Activated CD8-positive, alpha-beta T cell treated with anti-CD3 and anti-CD28 coated beads, Interleukin-2, amount 10 ng/mL, durations not matched to agents 7 days and 5 days (primary cell): ENCODE measurements around the gene GOSR2. TPM values are rescaled to one million over a fixed set of nuclear protein-coding genes. Genes with fewer than 3 reads are reported as not detected.
"Not testable (repeated sequence)": the region's sequence is repeated elsewhere in the genome, so short reads cannot be mapped to it uniquely, and the experiment has no call there.

Source experiments
- ATAC-seq: fragments of 150-1000 bp; cut with Tn5 transposase; one replicate; pipeline ENCODE4 v1.10.0; 2021; ENCODE audit warnings: moderate library complexity
- CTCF ChIA-PET: fragments of 350-600 bp; sonication (Branson Sonifier 250); formaldehyde crosslinking; loops from one replicate; lab custom pipeline; 2021; ENCODE audit warnings: antibody characterized with exemption; lab: Charles Lee
- POLR2A ChIA-PET: fragments of 350-600 bp; sonication (Branson Sonifier 250); formaldehyde crosslinking; loops from one replicate; lab custom pipeline; 2021; ENCODE audit warnings: antibody characterized with exemption; lab: Charles Lee
- DNase-seq: peaks from one replicate; pipeline ENCODE4 v3.0.0-alpha.2; 2020
- H3K27ac Mint-ChIP-seq: one replicate; pipeline ENCODE4 v1.8.0; 2021; ENCODE audit warnings: mild to moderate bottlenecking, mixed read lengths
- H3K27me3 Mint-ChIP-seq: one replicate; pipeline ENCODE4 v1.8.0; 2021; ENCODE audit warnings: low read depth, mixed read lengths
- H3K36me3 Mint-ChIP-seq: one replicate; pipeline ENCODE4 v1.8.0; 2021; ENCODE audit warnings: low read depth, mixed read lengths
- H3K4me1 Mint-ChIP-seq: one replicate; pipeline ENCODE4 v1.8.0; 2021; ENCODE audit warnings: low read depth, mixed read lengths
- H3K4me3 Mint-ChIP-seq: one replicate; pipeline ENCODE4 v1.8.0; 2021; ENCODE audit warnings: mild to moderate bottlenecking, mixed read lengths
- H3K9me3 Mint-ChIP-seq: one replicate; pipeline ENCODE4 v1.8.0; 2022; ENCODE audit warnings: mixed read lengths; ENCODE audit not compliant: insufficient read depth
- microRNA-seq: library from miRNA; unstranded; fragments of <30 nt; microRNA quantifications from one replicate; pipeline ENCODE4 v1.2.0, GENCODE V29; 2022
- total RNA-seq, 2 experiments: library from RNA; stranded (reverse); gene quantifications; one replicate each; pipeline ENCODE4 v1.2.3, GENCODE V29; 2021

The GOSR2 gene
- total RNA-seq, 2 experiments from 2014 or later, result 50.6 to 51.5 TPM

DNA sequence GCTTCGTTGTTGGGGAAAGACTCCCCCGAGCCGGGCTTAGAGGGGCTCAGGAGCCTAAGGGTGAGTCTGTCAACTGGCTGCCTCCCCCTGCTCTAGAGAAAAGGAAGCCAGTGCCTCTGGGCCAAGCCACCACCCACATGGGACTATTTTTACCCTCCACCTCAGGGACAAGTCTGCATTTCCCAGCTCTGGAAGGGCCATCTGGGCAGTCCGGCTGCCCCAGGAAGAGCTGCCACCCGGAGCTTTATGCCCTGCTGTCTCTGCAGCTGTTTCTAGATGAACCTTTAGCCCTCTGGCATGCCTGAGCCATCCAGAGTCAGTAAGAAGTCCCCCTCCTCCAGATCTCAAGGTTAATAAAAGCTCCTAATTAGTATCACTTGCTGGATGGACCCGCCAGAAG is 61.4 kb downstream of the GOSR2 start:
- H3K27ac Mint-ChIP-seq, result no peak overlapping the region
- ChIA-PET CTCF (interaction anchor here (0.9 kb wide), 1 partner anchor 42 kb away, joined by 4 read pairs; no protein-coding TSS in a partner anchor), POLR2A (no interaction called here)
- peaks cover 20% of the 10 kb centered on the region for H3K27me3 Mint-ChIP-seq
- no peak for DNase-seq
- H3K36me3 Mint-ChIP-seq, result no peaks in the 10 kb centered on the region
- no peak for ATAC-seq
- no peaks in the 10 kb centered on the region for H3K9me3 Mint-ChIP-seq
- H3K4me3 Mint-ChIP-seq, result no peak overlapping the region
- H3K4me1 Mint-ChIP-seq, result peaks cover 3% of the 10 kb centered on the region

DNA sequence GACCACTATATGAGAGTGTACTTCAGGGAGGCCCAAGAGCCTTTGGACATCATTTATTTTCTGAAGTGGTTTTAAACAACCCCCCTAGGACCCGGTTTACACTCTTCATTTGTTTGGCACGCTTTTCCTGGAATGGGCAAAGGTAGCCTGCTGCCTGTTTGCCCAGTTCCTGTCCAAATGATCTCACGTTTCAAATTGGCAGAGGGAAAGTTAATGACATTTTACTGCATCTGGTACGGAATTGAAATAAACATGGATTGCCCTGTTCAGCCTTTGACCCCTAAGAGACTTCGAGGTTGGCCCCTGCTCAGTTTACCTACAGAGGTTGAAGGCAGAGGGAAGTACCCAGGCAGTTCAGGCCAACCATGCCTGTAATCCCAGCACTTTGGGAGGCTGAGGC is 61.9 kb downstream of the GOSR2 start:
- no peaks in the 10 kb centered on the region for H3K36me3 Mint-ChIP-seq
- DNase-seq (no peak), ATAC-seq (no peak)
- peaks cover 3% of the 10 kb centered on the region for H3K4me1 Mint-ChIP-seq
- no peak overlapping the region for H3K4me3 Mint-ChIP-seq
- H3K27ac Mint-ChIP-seq, result no peak overlapping the region
- ChIA-PET POLR2A (no interaction called here), CTCF (interaction anchor here (0.9 kb wide), 1 partner anchor 42 kb away, joined by 4 read pairs; no protein-coding TSS in a partner anchor)
- H3K9me3 Mint-ChIP-seq, result no peaks in the 10 kb centered on the region
- peaks cover 15% of the 10 kb centered on the region for H3K27me3 Mint-ChIP-seq

DNA sequence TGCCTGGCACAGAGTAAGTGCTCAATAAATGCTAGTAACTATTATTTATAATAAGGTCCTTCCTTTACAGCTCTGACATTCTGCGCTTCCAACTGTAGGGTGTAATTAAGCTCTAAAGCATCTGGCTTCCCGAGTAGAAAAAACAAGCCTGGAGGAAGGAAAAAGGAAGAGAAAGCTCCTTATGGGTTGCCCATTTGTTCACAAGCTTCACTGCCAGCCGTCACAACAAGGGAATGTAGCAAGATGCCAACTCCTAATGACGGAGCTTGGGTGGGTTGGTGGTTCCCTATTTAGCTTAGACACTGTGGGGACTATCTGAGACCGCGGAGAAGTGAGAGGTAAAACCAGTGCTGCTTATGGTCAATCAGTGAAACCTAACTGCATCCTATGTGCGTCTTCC is 63.4 kb downstream of the GOSR2 start:
- Mint-ChIP-seq H3K27me3 (peaks cover 10% of the 10 kb centered on the region), H3K9me3 (no peaks in the 10 kb centered on the region), H3K4me3 (no peak overlapping the region), H3K27ac (no peak overlapping the region), H3K4me1 (no peaks in the 10 kb centered on the region), H3K36me3 (no peaks in the 10 kb centered on the region)
- ChIA-PET CTCF (no interaction called here), POLR2A (interaction anchor here (0.6 kb wide), 1 partner anchor 629 kb away, joined by 3 read pairs; no protein-coding TSS in a partner anchor)
- no peak for ATAC-seq
- DNase-seq, result no peak

DNA sequence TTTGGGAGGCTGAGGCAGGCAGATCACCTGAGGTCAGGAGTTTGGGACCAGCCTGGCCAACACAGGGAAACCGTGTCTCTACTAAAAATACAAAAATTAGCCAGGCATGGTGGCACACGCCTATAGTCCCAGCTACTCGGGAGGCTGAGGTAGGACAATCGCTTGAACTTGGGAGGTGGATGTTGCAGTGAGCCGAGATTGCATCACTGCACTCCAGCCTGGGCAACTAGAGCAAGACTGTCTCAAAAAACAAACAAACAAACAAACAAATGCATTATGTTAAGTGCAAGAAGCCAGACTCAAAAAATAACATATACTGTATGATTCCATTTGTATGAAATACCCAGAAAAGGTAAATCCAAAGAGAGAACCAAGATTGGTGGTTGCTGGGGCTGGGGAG is 65.0 kb downstream of the GOSR2 start:
- H3K36me3 Mint-ChIP-seq, H3K27me3 Mint-ChIP-seq, DNase-seq, POLR2A ChIA-PET, H3K4me1 Mint-ChIP-seq, ATAC-seq, CTCF ChIA-PET, H3K4me3 Mint-ChIP-seq, H3K9me3 Mint-ChIP-seq, H3K27ac Mint-ChIP-seq: not testable (repeated sequence)

DNA sequence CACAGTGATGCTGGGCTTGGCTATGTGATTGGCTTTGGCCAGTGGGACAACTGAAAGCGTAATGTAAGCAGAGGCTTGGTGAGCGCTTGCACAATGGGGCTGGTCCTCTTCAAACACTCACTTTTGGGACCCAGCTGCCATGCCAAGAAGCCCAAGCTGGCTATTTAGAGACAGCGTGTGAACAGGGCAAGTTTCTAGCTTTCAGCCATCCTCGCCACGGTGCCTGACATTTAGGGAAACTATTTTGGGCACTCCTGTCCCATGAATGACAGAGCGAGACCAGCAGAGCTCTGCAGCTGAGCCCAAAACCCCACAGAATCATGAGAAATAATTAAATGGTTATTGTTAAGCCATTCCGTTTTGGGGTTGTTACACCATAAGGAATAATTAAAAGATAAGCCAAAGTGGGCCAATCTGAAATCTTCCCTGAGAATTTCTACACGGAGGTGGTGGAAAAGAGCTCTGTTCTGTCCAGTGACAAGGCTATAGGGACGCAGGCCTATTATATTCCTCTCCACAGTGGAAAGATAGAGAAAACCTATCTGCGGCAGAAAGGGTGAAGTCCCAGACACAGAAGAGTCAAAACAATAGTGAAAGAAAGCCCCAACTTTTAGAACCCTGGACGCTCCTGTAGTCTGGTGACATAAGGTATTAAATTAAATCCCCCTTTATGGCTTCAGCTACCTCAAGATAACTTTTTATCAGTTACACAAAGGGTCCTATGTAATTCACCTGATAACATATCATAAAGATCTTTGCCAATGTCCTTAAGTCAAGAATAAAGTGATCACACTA is 66.9 kb downstream of the GOSR2 start:
- POLR2A ChIA-PET, result no interaction called here
- Mint-ChIP-seq H3K9me3 (no peaks in the 10 kb centered on the region), H3K36me3 (no peaks in the 10 kb centered on the region), H3K4me1 (no peaks in the 10 kb centered on the region), H3K27me3 (peaks cover 3% of the 10 kb centered on the region), H3K27ac (no peak overlapping the region), H3K4me3 (no peak overlapping the region)
- CTCF ChIA-PET, result interaction anchor here (1.1 kb wide), 1 partner anchor 47 kb away, joined by 4 read pairs; no protein-coding TSS in a partner anchor
- DNase-seq (no peak), ATAC-seq (no peak)

DNA sequence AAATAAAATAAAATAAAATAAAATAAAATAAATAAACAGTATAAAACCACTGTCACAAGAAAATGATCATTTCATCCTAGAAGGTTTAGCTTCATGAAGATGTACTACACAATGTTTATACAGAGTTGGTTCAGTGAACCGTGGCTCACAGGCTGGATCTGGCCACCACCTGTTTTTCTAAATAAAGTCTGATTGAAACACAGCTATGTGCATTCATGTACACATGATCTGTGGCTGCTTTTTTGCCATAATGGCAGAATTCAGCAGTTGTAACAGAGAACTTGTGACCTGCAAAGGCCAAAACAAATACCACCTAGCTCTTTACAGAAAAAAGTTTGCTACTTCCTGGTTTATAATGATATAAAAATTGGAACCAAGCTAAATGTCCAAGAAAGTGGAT is 68.7 kb downstream of the GOSR2 start:
- Mint-ChIP-seq H3K9me3 (no peaks in the 10 kb centered on the region), H3K4me3 (no peak overlapping the region), H3K4me1 (peaks cover 4% of the 10 kb centered on the region), H3K27ac (no peak overlapping the region), H3K36me3 (no peaks in the 10 kb centered on the region), H3K27me3 (peaks cover 3% of the 10 kb centered on the region)
- no peak for DNase-seq
- no peak for ATAC-seq
- ChIA-PET CTCF (interaction anchor here (1.5 kb wide), 1 partner anchor 8 kb away, joined by 3 read pairs; no protein-coding TSS in a partner anchor), POLR2A (no interaction called here)

Small RNA genes within 50 kb of the gene (microRNA-seq; reads per million reads assigned to microRNA genes)
- gene MIR5089, result 1.7 reads per million

Other genes with a start within 250 kb of the GOSR2 start
- not detected for gene WNT3, start 104.5 kb upstream of the GOSR2 start, total RNA-seq
- gene WNT9B, start 71.6 kb upstream of the GOSR2 start, total RNA-seq, result not detected
- under 1 TPM in 1 of 2 experiments, not detected in 1; 0.23 TPM for gene RPRML, start 56.1 kb downstream of the GOSR2 start, total RNA-seq